AG09309 (cell line): ENCODE measurements around the gene TTBK1.

Experiments used
- DNase-seq: peaks from one replicate; pipeline ENCODE4 v3.0.0-alpha.2; 2010; ENCODE audit warnings: low read depth
- H3K4me3 ChIP-seq: 2 replicates; pipeline ENCODE4 v1.5.1; 2011; ENCODE audit warnings: mild to moderate bottlenecking, low read depth, low read length, moderate library complexity; ENCODE audit not compliant: control insufficient read depth
- TF ChIP-seq, protein P1 (sequence below): IDR thresholded peaks from 2 replicates; pipeline ENCODE4 v1.5.1; 2011; ENCODE audit warnings: mild to moderate bottlenecking, low read depth, low read length, inconsistent platforms; ENCODE audit not compliant: insufficient read depth, control insufficient read depth; ENCODE audit errors: missing control alignments

The TTBK1 gene

DNA sequence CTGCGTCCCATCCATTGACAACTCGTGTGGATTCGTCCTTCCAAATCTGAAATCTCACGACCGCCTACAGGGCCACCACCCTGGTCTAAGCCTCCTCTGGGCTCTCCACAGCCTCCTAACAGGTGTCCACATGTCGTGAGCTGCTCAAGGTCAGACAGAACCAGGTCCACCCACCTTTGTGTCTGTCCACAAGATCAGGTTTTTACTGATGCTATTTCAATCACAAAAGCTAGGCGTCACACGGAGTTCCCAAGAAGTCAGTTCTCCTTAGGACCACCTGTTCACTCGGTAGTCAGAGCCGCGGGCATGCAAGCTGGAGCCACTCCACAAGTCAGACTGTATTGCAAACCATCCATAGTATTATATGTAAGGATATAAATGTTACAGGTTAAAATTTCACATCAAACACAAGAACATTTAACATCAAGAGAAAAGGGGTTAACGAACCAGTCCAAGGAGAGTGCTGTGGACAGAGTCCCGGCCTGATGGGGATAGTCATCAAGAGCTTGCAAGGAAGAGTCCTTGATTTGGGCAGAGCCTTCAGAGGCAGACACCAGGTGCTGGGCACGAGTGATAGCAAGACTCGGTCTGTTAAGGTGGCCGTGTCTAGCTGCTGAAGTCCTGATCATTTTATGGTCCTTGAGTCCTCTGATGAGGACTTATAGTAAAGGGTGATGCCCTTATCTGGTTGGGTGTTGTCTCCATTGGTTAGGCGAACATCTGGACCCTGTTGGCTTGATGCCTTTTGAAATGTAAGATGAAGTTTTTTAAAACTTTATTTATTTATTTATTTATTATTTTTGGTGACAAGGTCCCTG is 13.3 kb upstream of the TTBK1 start:
- TF ChIP-seq, protein P1, sequence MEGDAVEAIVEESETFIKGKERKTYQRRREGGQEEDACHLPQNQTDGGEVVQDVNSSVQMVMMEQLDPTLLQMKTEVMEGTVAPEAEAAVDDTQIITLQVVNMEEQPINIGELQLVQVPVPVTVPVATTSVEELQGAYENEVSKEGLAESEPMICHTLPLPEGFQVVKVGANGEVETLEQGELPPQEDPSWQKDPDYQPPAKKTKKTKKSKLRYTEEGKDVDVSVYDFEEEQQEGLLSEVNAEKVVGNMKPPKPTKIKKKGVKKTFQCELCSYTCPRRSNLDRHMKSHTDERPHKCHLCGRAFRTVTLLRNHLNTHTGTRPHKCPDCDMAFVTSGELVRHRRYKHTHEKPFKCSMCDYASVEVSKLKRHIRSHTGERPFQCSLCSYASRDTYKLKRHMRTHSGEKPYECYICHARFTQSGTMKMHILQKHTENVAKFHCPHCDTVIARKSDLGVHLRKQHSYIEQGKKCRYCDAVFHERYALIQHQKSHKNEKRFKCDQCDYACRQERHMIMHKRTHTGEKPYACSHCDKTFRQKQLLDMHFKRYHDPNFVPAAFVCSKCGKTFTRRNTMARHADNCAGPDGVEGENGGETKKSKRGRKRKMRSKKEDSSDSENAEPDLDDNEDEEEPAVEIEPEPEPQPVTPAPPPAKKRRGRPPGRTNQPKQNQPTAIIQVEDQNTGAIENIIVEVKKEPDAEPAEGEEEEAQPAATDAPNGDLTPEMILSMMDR = no peak
- H3K4me3 ChIP-seq = peak overlapping the region; percentile 38
- DNase-seq = no peak

DNA sequence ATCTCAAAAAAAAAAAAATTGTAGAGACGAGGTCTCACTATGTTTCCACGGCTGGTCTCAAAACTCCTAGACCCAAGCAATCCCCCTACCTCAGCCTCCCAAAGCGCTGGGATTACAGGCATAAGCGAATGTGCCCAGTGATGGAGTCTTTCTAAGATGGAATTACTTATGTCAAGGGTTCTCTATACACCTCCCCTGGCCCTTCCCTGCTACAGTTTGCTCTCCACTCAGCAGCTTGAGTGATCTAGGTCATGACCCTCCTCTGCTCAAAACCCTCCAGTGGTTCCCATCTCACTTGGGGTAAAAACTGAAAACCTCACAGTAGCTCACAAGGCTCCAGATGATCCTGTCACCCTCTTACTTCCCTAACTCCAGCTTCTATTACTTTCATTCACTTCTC is 12.2 kb upstream of the TTBK1 start:
- no peak for DNase-seq
- H3K4me3 ChIP-seq = no peak overlapping the region
- TF ChIP-seq, protein P1 = no peak

DNA sequence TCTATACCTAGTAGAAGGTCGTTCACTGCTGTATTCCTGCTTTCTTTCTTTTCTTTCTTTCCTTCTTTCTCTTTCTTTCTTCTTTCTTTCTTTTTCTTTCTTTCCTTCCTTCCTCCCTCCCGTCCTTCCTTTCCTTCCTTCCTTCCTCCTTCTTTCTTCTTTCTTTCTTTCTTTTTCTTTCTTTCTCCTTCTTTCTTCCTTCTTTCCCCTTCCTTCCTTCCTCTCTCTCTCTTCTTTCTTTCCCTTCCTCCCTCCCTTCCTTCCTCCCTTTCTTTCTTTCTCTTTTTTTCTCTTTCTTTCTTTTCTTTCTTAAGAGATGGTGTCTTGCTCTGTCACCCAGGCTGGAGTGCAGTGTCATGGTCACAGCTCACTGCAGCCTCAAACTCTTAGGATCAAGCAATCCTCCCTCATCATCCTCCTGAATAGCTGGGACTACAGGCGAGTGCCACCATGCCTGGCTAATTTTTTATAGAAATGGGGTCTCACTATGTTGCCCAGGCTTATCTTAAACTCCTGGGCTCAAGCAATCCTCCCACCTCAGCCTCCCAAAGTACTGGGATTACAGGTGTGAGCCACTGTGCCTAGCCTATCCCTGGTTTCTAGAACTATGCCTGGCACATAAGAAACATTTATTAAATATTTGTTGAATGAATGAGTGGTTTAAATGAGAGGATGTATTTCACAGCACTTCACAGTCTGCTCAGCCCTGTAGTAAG is 11.4 kb upstream of the TTBK1 start:
- TF ChIP-seq, protein P1 = no peak
- no peak overlapping the region for H3K4me3 ChIP-seq
- no peak for DNase-seq

DNA sequence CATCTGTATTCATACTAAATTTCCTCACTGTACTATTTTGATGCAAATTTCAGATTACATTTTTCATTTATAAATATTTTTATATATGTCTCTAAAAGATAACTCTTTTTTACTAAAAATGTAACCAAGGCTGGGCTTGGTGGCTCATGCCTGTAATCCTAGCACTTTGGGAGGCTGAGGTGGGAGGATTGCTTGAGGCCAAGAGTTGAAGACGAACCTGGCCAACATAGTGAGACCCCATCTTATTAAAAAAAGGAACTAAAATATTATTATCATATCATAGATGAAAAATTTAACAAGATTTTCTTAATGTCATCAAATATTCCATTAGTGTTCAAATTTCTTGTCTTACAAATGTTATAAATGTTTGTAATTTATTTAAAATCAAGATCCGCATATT is 7.4 kb upstream of the TTBK1 start:
- TF ChIP-seq, protein P1 = no peak
- no peak overlapping the region for H3K4me3 ChIP-seq
- DNase-seq = no peak

DNA sequence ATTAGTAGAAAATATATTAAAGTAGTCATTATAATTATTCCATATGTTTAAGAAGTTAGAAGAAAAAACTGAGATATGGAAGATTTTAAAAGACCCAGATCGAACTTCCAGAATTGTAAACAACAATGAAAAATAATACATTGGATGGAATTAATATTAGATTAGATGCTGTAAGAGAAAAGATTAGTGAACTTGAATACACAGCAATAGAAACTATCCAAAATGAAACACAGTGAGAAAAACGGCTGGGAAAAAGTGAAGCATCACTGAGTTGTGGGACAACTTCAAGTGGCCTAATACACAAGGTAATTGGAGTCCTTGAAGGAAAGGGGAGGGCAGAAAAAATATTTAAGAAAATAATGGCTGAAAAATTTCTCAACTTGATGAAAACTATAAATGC is 4.2 kb upstream of the TTBK1 start:
- no peak for DNase-seq
- TF ChIP-seq, protein P1 = no peak
- no peak overlapping the region for H3K4me3 ChIP-seq

DNA sequence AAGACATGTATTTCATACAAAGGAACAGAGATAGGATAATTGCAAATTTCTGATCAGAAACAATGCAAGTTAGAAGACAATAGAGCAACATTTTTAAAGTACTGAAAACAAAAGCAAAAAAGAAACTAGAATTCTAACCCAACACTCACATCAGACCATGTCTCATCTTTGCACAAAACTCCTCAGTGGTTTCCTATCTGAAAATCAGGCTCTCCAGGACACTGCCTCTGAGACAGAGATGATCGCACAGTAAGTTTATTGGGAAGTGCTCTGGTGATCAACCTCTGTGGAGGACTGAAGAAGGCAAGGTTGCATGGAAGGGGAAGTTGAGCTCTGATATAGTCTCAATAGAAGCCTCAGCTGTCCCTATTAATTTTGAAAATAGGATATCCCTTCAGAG is 2.3 kb upstream of the TTBK1 start:
- TF ChIP-seq, protein P1 = no peak
- no peak overlapping the region for H3K4me3 ChIP-seq
- no peak for DNase-seq
